DND-41 (cell line): ENCODE data around the gene ATF7IP.

Experiments
- CTCF ChIP-seq: IDR thresholded peaks from 2 replicates; pipeline ENCODE4 v1.5.1; 2012; ENCODE audit warnings: borderline replicate concordance, low read length, moderate library complexity, mild to moderate bottlenecking; ENCODE audit not compliant: poor library complexity, severe bottlenecking; ENCODE audit errors: extremely low read depth
- EZH2 ChIP-seq: IDR thresholded peaks from 3 replicates; pipeline ENCODE4 v1.6.1; 2012; ENCODE audit warnings: borderline replicate concordance, low read depth, mild to moderate bottlenecking, moderate library complexity, low read length, inconsistent platforms; ENCODE audit not compliant: severe bottlenecking

GRCh38 chr12:14435627-14436026 is 70.1 kb downstream of the ATF7IP start:
- no peak for TF ChIP-seq CTCF
- no peak for TF ChIP-seq EZH2
